Body of pancreas (tissue), 4 donors: ENCODE measurements around the gene TDRD9. TPM values are rescaled to one million over a fixed set of nuclear protein-coding genes. Genes with fewer than 3 reads are reported as not detected.
A peak's percentile ranks its signal among the peaks of the same experiment; 100 is the strongest.
"Not testable (repeated sequence)": the region's sequence is repeated elsewhere in the genome, so short reads cannot be mapped to it uniquely, and the experiment has no call there.

Experiments used
- ATAC-seq: fragments of 150-250 bp; one replicate; pipeline ENCODE4 v1.9.1; 2016
- DNase-seq, 4 donors: peaks; one replicate each; pipeline ENCODE4 v3.0.0-alpha.2; 2019
- H3K27ac ChIP-seq, 4 donors: fragments of 200-600 bp; sonication (generic); 1 replicate in 3 of 4; 2 replicates in 1 of 4; pipeline versions ENCODE4 v1.5.1 to v1.6.1; 2016 to 2019; ENCODE audit warnings: mild to moderate bottlenecking in 1 of 4, mixed read lengths in 1 of 4, moderate library complexity in 1 of 4
- H3K27me3 ChIP-seq, 2 donors: fragments of 200-600 bp; sonication (generic); one replicate each; pipeline ENCODE4 v1.6.0; 2016; ENCODE audit warnings: mild to moderate bottlenecking in 1 of 2
- H3K36me3 ChIP-seq, 2 donors: fragments of 200-600 bp; sonication (generic); replicated peaks in 1 of 2; 2 replicates each; pipeline ENCODE4 v1.5.1; 2016; ENCODE audit warnings: low read depth in 2 of 2; ENCODE audit not compliant: insufficient read depth in 1 of 2
- H3K4me1 ChIP-seq: fragments of 200-600 bp; sonication (generic); one replicate; pipeline ENCODE4 v1.6.0; 2016
- H3K4me3 ChIP-seq, 2 donors: fragments of 200-600 bp; sonication (generic); 1 replicate in 1 of 2; 2 replicates in 1 of 2; pipeline ENCODE4 v1.5.1; 2016 to 2019
- H3K9me3 ChIP-seq, 3 donors: fragments of 200-600 bp; sonication (generic); 1 replicate in 2 of 3; 2 replicates in 1 of 3; pipeline ENCODE4 v1.5.1; 2016
- POLR2A ChIP-seq, 3 donors: fragments of 450-650 bp; IDR thresholded peaks; one replicate each; pipeline ENCODE4 v1.6.1; 2016; ENCODE audit warnings: antibody characterized with exemption in 3 of 3, mild to moderate bottlenecking in 2 of 3
- WGBS, 2 donors: methylation state at CpG; one replicate each; pipeline ENCODE4 v1.1.5; 2017; 5-methylcytosine and 5-hydroxymethylcytosine counted together
- intact Hi-C: fragments of 100-400 bp; cut with DNase I; formaldehyde crosslinking; loops from one replicate; pipeline ENCODE4 v1.15.1; 2023
- total RNA-seq, 2 donors: library from RNA; depleted of rRNA; stranded (reverse); fragments of >200 nt; gene quantifications; one replicate each; pipeline ENCODE4 v1.1.0, GENCODE V29; 2016
- TF ChIP-seq, protein P1 (sequence below), 7 experiments: fragments of 450-650 bp in 4 of 7; fragments of 200-600 bp in 3 of 7; sonication (generic) in 3 of 7; IDR thresholded peaks; one replicate each; pipeline ENCODE4 v1.5.1; 2016 to 2019; ENCODE audit warnings: antibody characterized with exemption in 7 of 7

TDRD9 gene
- total RNA-seq, 2 donors from 2014 or later, result 2.0 to 4.7 TPM

DNA sequence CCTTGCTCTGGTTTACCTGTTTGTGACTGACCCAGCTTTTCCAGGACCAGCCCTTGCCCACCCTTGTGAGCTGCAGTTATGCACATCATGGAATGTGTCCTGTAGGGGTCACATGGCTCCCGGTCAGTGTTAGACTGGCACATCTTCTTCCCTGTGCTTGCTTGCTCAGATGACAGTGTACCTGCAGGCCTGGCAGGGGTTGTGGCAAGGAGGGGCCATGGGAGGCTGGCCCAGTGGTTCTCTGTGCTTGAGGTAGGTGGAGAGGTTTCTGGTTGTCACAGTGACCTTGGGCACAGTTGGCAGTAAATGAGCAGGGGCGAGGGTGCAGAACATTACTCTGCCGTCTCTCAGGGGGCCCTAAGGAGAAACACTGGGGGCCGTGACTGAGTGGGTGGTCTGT lies 41.7 kb downstream of the TDRD9 start:
- Histone ChIP-seq H3K9me3 (no peaks in the 10 kb centered on the region), H3K27me3 (no peaks in the 10 kb centered on the region), H3K36me3 (no peaks in the 10 kb centered on the region), H3K27ac (no peak overlapping the region), H3K4me3 (no peak overlapping the region), H3K4me1 (no peaks in the 10 kb centered on the region)
- WGBS, 2 donors, result 64 to 70% methylated on average over 1 to 4 of the region's 4 CpGs
- TF ChIP-seq POLR2A (IDR thresholded peaks at IDR 0.05), result no peak
- TF ChIP-seq, protein P1, sequence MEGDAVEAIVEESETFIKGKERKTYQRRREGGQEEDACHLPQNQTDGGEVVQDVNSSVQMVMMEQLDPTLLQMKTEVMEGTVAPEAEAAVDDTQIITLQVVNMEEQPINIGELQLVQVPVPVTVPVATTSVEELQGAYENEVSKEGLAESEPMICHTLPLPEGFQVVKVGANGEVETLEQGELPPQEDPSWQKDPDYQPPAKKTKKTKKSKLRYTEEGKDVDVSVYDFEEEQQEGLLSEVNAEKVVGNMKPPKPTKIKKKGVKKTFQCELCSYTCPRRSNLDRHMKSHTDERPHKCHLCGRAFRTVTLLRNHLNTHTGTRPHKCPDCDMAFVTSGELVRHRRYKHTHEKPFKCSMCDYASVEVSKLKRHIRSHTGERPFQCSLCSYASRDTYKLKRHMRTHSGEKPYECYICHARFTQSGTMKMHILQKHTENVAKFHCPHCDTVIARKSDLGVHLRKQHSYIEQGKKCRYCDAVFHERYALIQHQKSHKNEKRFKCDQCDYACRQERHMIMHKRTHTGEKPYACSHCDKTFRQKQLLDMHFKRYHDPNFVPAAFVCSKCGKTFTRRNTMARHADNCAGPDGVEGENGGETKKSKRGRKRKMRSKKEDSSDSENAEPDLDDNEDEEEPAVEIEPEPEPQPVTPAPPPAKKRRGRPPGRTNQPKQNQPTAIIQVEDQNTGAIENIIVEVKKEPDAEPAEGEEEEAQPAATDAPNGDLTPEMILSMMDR (IDR thresholded peaks at IDR 0.05), result no peak
- intact Hi-C loops, result no loop called here
- DNase-seq (no peak), ATAC-seq (no peak)

DNA sequence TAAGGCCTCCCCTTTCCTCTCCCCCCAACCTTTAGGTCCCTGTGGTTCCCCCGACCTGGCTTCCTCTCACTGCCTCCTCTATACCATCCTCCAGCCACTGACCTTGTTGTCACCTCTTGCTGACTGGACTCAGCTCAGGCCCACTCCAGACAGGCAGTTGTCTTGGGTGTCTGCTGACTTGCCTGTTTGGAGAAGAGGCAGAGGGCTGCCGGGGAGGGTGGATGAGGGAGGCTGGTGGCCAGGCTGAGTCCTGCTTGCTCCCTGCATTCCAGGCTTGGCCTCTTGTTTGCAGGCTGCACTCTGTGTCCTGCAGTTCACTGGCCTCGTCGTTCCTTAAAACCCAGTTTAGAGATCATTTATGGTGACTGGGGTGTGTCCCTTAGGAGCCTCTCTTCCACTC lies 45.1 kb downstream of the TDRD9 start:
- Histone ChIP-seq H3K9me3 (no peaks in the 10 kb centered on the region), H3K4me3 (no peak overlapping the region), H3K27me3 (no peaks in the 10 kb centered on the region), H3K27ac (no peak overlapping the region), H3K4me1 (no peaks in the 10 kb centered on the region), H3K36me3 (no peaks in the 10 kb centered on the region)
- ATAC-seq (no peak), DNase-seq (no peak)
- TF ChIP-seq POLR2A (IDR thresholded peaks at IDR 0.05), result no peak
- TF ChIP-seq, protein P1 (IDR thresholded peaks at IDR 0.05), result no peak
- intact Hi-C loops, result no loop called here
- WGBS, 2 donors, result 67 to 69% methylated on average over 4 of the region's 4 CpGs

DNA sequence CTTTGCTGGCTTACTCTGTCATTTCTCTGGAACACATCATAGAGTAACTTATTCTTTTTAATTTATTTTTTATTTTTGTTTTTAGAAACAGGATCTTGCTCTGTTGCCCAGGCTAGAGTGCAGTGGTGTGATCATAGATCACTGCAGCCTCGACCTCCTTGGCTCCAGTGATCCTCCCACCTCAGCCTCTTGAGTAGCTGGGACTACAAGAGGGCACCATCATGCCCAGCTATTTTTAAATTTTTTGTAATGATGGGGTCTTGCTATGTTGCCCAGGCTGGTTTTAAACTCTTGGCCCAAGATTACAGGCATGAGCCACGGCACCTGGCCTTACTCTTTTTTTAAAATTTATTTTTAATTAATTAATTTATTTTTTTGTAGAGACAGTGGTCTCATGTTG lies 46.3 kb downstream of the TDRD9 start:
- intact Hi-C loops, result no loop called here
- H3K27me3 ChIP-seq, result no peaks in the 10 kb centered on the region
- WGBS, 2 donors, result 86 to 89% methylated on average over 2 of the region's 2 CpGs

DNA sequence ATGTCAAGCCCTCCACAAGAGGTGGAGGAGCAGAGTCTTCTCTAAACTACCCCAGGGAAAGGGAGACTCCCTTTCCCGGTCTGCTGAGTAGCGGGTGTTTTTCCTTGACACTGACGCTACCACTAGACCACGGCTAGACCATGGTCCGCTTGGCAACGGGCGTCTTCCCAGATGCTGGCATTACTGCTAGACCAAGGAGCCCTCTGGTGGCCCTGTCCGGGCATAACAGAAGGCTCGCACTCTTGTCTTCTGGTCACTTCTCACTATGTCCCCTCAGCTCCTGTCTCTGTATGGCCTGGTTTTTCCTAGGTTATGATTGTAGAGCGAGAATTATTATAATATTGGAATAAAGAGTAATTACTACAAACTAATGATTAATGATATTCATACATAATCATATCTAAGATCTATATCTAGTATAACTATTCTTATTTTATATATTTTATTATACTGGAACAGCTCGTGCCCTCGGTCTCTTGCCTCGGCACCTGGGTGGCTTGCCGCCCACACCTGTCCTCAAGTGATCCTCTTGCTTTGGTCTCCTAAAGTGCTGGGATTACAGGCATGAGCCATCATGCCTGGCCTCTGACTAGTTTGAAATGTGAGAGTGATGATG lies 52.5 kb downstream of the TDRD9 start:
- H3K4me1 ChIP-seq, H3K36me3 ChIP-seq, H3K9me3 ChIP-seq, H3K27ac ChIP-seq, H3K27me3 ChIP-seq, H3K4me3 ChIP-seq, ATAC-seq, intact Hi-C loops: not testable (repeated sequence)
- TF ChIP-seq, protein P1 (IDR thresholded peaks at IDR 0.05), result peak; percentile 32 to 78 (median 67)
- 37 to 50% methylated on average over 7 to 14 of the region's 14 CpGs for WGBS, 2 donors
- DNase-seq, result peak; percentile 68 to 85 (median 76)

More for the DNA sequence above, 46.3 kb downstream of the TDRD9 start:
- TF ChIP-seq, protein P1 (IDR thresholded peaks at IDR 0.05), result no peak
- Histone ChIP-seq H3K9me3 (no peaks in the 10 kb centered on the region), H3K4me3 (no peak overlapping the region), H3K27ac (no peak overlapping the region), H3K4me1 (no peaks in the 10 kb centered on the region), H3K36me3 (no peaks in the 10 kb centered on the region)
- ATAC-seq (no peak), DNase-seq (no peak)

DNA sequence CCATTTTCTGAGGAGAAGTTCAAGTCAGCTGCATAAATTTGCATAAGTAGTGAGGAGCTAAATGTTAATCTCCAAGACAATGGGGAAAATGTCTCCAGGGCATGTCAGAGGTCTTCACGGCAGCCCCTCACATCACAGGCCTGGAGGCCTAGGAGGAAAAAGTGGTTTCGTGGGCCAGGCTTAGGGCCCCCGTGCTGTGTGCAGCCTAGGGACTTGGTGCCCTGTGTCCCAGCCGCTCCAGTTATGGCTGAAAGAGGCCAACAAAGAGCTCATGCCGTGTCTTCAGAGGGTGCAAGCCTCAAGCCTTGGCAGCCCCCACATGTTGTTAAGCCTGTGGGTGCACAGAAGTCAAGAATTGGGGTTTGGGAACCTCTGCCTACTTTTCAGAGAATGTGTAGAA lies 55.9 kb downstream of the TDRD9 start:
- Histone ChIP-seq H3K27me3 (no peaks in the 10 kb centered on the region), H3K9me3 (no peaks in the 10 kb centered on the region), H3K4me3 (no peak overlapping the region), H3K36me3 (no peaks in the 10 kb centered on the region), H3K27ac (no peak overlapping the region), H3K4me1 (no peaks in the 10 kb centered on the region)
- TF ChIP-seq, protein P1 (IDR thresholded peaks at IDR 0.05), result no peak
- no peak for TF ChIP-seq POLR2A (IDR thresholded peaks at IDR 0.05)
- ATAC-seq (no peak), DNase-seq (no peak)
- 85% methylated on average over 1 to 5 of the region's 5 CpGs for WGBS, 2 donors
- intact Hi-C loops, result no loop called here
